Stimulated activated CD4-positive, alpha-beta T cell treated with anti-CD3 and anti-CD28 coated beads, Interleukin-12 subunit alpha, Interleukin-12 subunit beta, amount 100 ng/mL, for 48 hours (primary cell): ENCODE results near the gene LRIG1.

Experiments
- DNase-seq, 3 donors: peaks; one replicate each; pipeline ENCODE4 v3.0.0-alpha.2; 2020; ENCODE audit warnings: low read depth in 2 of 3, low spot score in 1 of 3

Gene LRIG1

GRCh38 chr3:66390013-66390412 lies 110.8 kb downstream of the LRIG1 start:
- no peak for DNase-seq

GRCh38 chr3:66386925-66387650 lies 113.7 kb downstream of the LRIG1 start:
- DNase-seq, result no peak

GRCh38 chr3:66386011-66386924 lies 114.6 kb downstream of the LRIG1 start:
- DNase-seq, result no peak

- DNase-seq, result no peak
These were observed 115.8 kb downstream of the LRIG1 start for GRCh38 chr3:66385066-66385465.

- DNase-seq, result no peak
These were observed 116.7 kb downstream of the LRIG1 start for GRCh38 chr3:66383998-66384745.

GRCh38 chr3:66383023-66383422 lies 117.8 kb downstream of the LRIG1 start:
- DNase-seq, result no peak

- no peak for DNase-seq
These were observed 118.7 kb downstream of the LRIG1 start for GRCh38 chr3:66382142-66382541.

GRCh38 chr3:66381626-66382025 lies 119.2 kb downstream of the LRIG1 start:
- no peak for DNase-seq

GRCh38 chr3:66380200-66380932 lies 120.5 kb downstream of the LRIG1 start:
- DNase-seq, result no peak

- no peak for DNase-seq
These were observed 121.3 kb downstream of the LRIG1 start for GRCh38 chr3:66379565-66379964.

- peak in 1 of 3 donors; percentile 16 for DNase-seq
These were observed 122.6 kb downstream of the LRIG1 start for GRCh38 chr3:66378256-66378655.

- no peak for DNase-seq
These were observed 123.0 kb downstream of the LRIG1 start for GRCh38 chr3:66377800-66378199.

- DNase-seq, result no peak
These were observed 124.3 kb downstream of the LRIG1 start for GRCh38 chr3:66376568-66376967.

GRCh38 chr3:66372681-66373350 lies 128.0 kb downstream of the LRIG1 start:
- no peak for DNase-seq

- DNase-seq, result no peak
These were observed 129.4 kb downstream of the LRIG1 start for GRCh38 chr3:66371432-66371831.

- DNase-seq, result no peak
These were observed 130.6 kb downstream of the LRIG1 start for GRCh38 chr3:66370179-66370578.

GRCh38 chr3:66367979-66368378 lies 132.8 kb downstream of the LRIG1 start:
- DNase-seq, result no peak

GRCh38 chr3:66366747-66367146 lies 134.1 kb downstream of the LRIG1 start:
- DNase-seq, result no peak

GRCh38 chr3:66365080-66365479 lies 135.7 kb downstream of the LRIG1 start:
- DNase-seq, result no peak

- DNase-seq, result no peak
These were observed 137.7 kb downstream of the LRIG1 start for GRCh38 chr3:66363148-66363547.
